Measurements from ENCODE around the gene PDIA6.

DNA sequence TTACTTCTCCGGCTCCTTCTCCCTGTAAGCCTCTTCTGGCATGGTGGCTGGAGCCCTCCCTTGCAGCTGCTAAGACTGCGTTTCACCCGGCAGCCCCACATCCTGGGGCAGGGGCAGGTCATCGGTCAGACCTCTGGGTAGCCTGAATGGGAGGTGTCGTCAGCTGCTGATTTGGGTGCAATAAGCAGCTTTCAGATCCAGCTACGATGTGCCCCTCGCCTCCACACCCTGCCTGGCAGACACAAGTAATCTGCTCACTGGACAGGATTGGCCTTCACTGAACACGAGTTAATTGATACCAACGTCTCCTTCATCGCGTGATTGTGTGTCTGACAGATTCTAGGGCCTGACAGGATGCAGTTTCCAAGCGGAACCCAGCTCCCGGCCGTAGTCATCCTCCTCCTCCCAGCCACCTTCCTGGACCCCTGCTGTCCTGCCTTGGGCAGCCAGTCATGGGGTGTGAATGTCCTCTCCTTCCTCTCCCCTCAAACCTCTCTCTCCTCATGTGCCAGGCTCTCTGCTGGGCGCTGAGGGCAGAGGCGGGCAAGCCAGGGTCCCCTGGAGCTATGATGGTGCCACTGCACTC is 18.9 kb upstream of the PDIA6 start:
- TF ChIP-seq GATA2 (IDR thresholded peaks at IDR 0.05; ENCODE audit: low read depth, low read length) (no peak), GATA3 (IDR thresholded peaks at IDR 0.05; ENCODE audit: low read depth, low read length) (no peak)

Data from SH-SY5Y (cell line).